ENCODE results near the gene TTC4.

Gene TTC4

GRCh38 chr1:54694771-54695170, 20.9 kb upstream of the TTC4 start:
- DNase-seq (ENCODE audit: low read depth in 1 of 2, low spot score in 1 of 2): no peak
- in situ Hi-C loops (cut with HindIII; ENCODE audit: low pct_unique_long_range_greater_than_20kb, low sequenced_read_pairs): no loop called here
- TF ChIP-seq JUND (IDR thresholded peaks at IDR 0.05; ENCODE audit: low read depth): no peak

GRCh38 chr1:54695221-54695620, 20.4 kb upstream of the TTC4 start:
- no peak for DNase-seq (ENCODE audit: low read depth in 1 of 2, low spot score in 1 of 2)
- no peak for TF ChIP-seq JUND (IDR thresholded peaks at IDR 0.05; ENCODE audit: low read depth)
- in situ Hi-C loops (cut with HindIII; ENCODE audit: low pct_unique_long_range_greater_than_20kb, low sequenced_read_pairs): no loop called here

GRCh38 chr1:54695764-54696163, 19.9 kb upstream of the TTC4 start:
- TF ChIP-seq JUND (IDR thresholded peaks at IDR 0.05; ENCODE audit: low read depth): no peak
- DNase-seq (ENCODE audit: low read depth in 1 of 2, low spot score in 1 of 2): no peak
- in situ Hi-C loops (cut with HindIII; ENCODE audit: low pct_unique_long_range_greater_than_20kb, low sequenced_read_pairs): no loop called here

- in situ Hi-C loops (cut with HindIII; ENCODE audit: low pct_unique_long_range_greater_than_20kb, low sequenced_read_pairs): no loop called here
- no peak for DNase-seq (ENCODE audit: low read depth in 1 of 2, low spot score in 1 of 2)
- TF ChIP-seq JUND (IDR thresholded peaks at IDR 0.05; ENCODE audit: low read depth): no peak
These were observed 19.4 kb upstream of the TTC4 start for GRCh38 chr1:54696262-54696661.

GRCh38 chr1:54697896-54698295, 17.8 kb upstream of the TTC4 start:
- DNase-seq (ENCODE audit: low read depth in 1 of 2, low spot score in 1 of 2): no peak
- no peak for TF ChIP-seq JUND (IDR thresholded peaks at IDR 0.05; ENCODE audit: low read depth)
- in situ Hi-C loops (cut with HindIII; ENCODE audit: low pct_unique_long_range_greater_than_20kb, low sequenced_read_pairs): no loop called here

- in situ Hi-C loops (cut with HindIII; ENCODE audit: low pct_unique_long_range_greater_than_20kb, low sequenced_read_pairs): no loop called here
- no peak for TF ChIP-seq JUND (IDR thresholded peaks at IDR 0.05; ENCODE audit: low read depth)
- DNase-seq (ENCODE audit: low read depth in 1 of 2, low spot score in 1 of 2): no peak
These were observed 17.3 kb upstream of the TTC4 start for GRCh38 chr1:54698346-54698745.

GRCh38 chr1:54699936-54700525, 15.6 kb upstream of the TTC4 start:
- in situ Hi-C loops (cut with HindIII; ENCODE audit: low pct_unique_long_range_greater_than_20kb, low sequenced_read_pairs): no loop called here
- no peak for DNase-seq (ENCODE audit: low read depth in 1 of 2, low spot score in 1 of 2)
- no peak for TF ChIP-seq JUND (IDR thresholded peaks at IDR 0.05; ENCODE audit: low read depth)

GRCh38 chr1:54701066-54701465, 14.6 kb upstream of the TTC4 start:
- DNase-seq (ENCODE audit: low read depth in 1 of 2, low spot score in 1 of 2): no peak
- in situ Hi-C loops (cut with HindIII; ENCODE audit: low pct_unique_long_range_greater_than_20kb, low sequenced_read_pairs): no loop called here
- TF ChIP-seq JUND (IDR thresholded peaks at IDR 0.05; ENCODE audit: low read depth): no peak

- DNase-seq (ENCODE audit: low read depth in 1 of 2, low spot score in 1 of 2): no peak
- in situ Hi-C loops (cut with HindIII; ENCODE audit: low pct_unique_long_range_greater_than_20kb, low sequenced_read_pairs): no loop called here
- TF ChIP-seq JUND (IDR thresholded peaks at IDR 0.05; ENCODE audit: low read depth): no peak
These were observed 13.7 kb upstream of the TTC4 start for GRCh38 chr1:54701996-54702395.

- in situ Hi-C loops (cut with HindIII; ENCODE audit: low pct_unique_long_range_greater_than_20kb, low sequenced_read_pairs): no loop called here
- DNase-seq (ENCODE audit: low read depth in 1 of 2, low spot score in 1 of 2): no peak
- TF ChIP-seq JUND (IDR thresholded peaks at IDR 0.05; ENCODE audit: low read depth): no peak
These were observed 12.2 kb upstream of the TTC4 start for GRCh38 chr1:54703471-54703870.

GRCh38 chr1:54705153-54705552, 10.5 kb upstream of the TTC4 start:
- in situ Hi-C loops (cut with HindIII; ENCODE audit: low pct_unique_long_range_greater_than_20kb, low sequenced_read_pairs): no loop called here
- no peak for TF ChIP-seq JUND (IDR thresholded peaks at IDR 0.05; ENCODE audit: low read depth)
- DNase-seq (ENCODE audit: low read depth in 1 of 2, low spot score in 1 of 2): peak in 1 of 2 experiments; percentile 19

- DNase-seq (ENCODE audit: low read depth in 1 of 2, low spot score in 1 of 2): no peak
- TF ChIP-seq JUND (IDR thresholded peaks at IDR 0.05; ENCODE audit: low read depth): no peak
- in situ Hi-C loops (cut with HindIII; ENCODE audit: low pct_unique_long_range_greater_than_20kb, low sequenced_read_pairs): no loop called here
These were observed 9.2 kb upstream of the TTC4 start for GRCh38 chr1:54706419-54706818.

GRCh38 chr1:54708385-54708784, 7.3 kb upstream of the TTC4 start:
- in situ Hi-C loops (cut with HindIII; ENCODE audit: low pct_unique_long_range_greater_than_20kb, low sequenced_read_pairs): no loop called here
- DNase-seq (ENCODE audit: low read depth in 1 of 2, low spot score in 1 of 2): no peak
- TF ChIP-seq JUND (IDR thresholded peaks at IDR 0.05; ENCODE audit: low read depth): no peak

- no peak for TF ChIP-seq JUND (IDR thresholded peaks at IDR 0.05; ENCODE audit: low read depth)
- in situ Hi-C loops (cut with HindIII; ENCODE audit: low pct_unique_long_range_greater_than_20kb, low sequenced_read_pairs): no loop called here
- no peak for DNase-seq (ENCODE audit: low read depth in 1 of 2, low spot score in 1 of 2)
These were observed 5.9 kb upstream of the TTC4 start for GRCh38 chr1:54709547-54710292.

Data from T47D (cell line).